Posterior vena cava (tissue), 2 donors: ENCODE results near the gene VDR. TPM values are rescaled to one million over a fixed set of nuclear protein-coding genes. Genes with fewer than 3 reads are reported as not detected.

Source experiments
- DNase-seq: peaks from one replicate; pipeline ENCODE4 v3.0.0-alpha.2; 2020; ENCODE audit warnings: low spot score
- intact Hi-C, 2 donors: fragments of 100-400 bp; cut with DNase I; formaldehyde crosslinking; loops; one replicate each; pipeline versions ENCODE4 v1.14.1 to v1.14.2; 2022 to 2023
- total RNA-seq, 2 donors: library from RNA; stranded (reverse); fragmentation: NEBNext Ultra II Directional; extraction: Animal tissue kit (Norgen Biotek cat#: 25700); gene quantifications; one replicate each; pipeline ENCODE4 v1.2.1, GENCODE V29; 2021
- donor health status: DM: yes; HTN: yes; CAD: no.
- donor health status: DM: yes; HTN: yes; CAD: no.

The VDR gene
- total RNA-seq, 2 donors from 2014 or later, result 9.6 to 10.2 TPM

- intact Hi-C loops, result no loop called here
- DNase-seq, result no peak
These were observed 33.3 kb upstream of the VDR start for GRCh38 chr12:47938093-47938492.

GRCh38 chr12:47935184-47935583 lies 30.4 kb upstream of the VDR start:
- intact Hi-C loops, result no loop called here
- DNase-seq, result peak; percentile 81

GRCh38 chr12:47931187-47931586 lies 26.4 kb upstream of the VDR start:
- intact Hi-C loops, result no loop called here

GRCh38 chr12:47930634-47931033 lies 25.8 kb upstream of the VDR start:
- intact Hi-C loops, result no loop called here
- DNase-seq, result no peak

More at GRCh38 chr12:47931187-47931586, 26.4 kb upstream of the VDR start:
- no peak for DNase-seq

- intact Hi-C loops, result no loop called here
- no peak for DNase-seq
These were observed 22.6 kb upstream of the VDR start for GRCh38 chr12:47927346-47927745.

- DNase-seq, result no peak
- intact Hi-C loops, result no loop called here
These were observed 17.1 kb upstream of the VDR start for GRCh38 chr12:47921907-47922306.

- DNase-seq, result no peak
- intact Hi-C loops, result no loop called here
These were observed 16.1 kb upstream of the VDR start for GRCh38 chr12:47920913-47921312.

GRCh38 chr12:47913081-47913480 lies 8.3 kb upstream of the VDR start:
- intact Hi-C loops, result no loop called here
- DNase-seq, result no peak

- intact Hi-C loops, result no loop called here
These were observed 7.8 kb upstream of the VDR start for GRCh38 chr12:47912556-47912955.

GRCh38 chr12:47910981-47911380 lies 6.2 kb upstream of the VDR start:
- no peak for DNase-seq
- intact Hi-C loops, result no loop called here

More at GRCh38 chr12:47912556-47912955, 7.8 kb upstream of the VDR start:
- no peak for DNase-seq

GRCh38 chr12:47910486-47910885 lies 5.7 kb upstream of the VDR start:
- DNase-seq, result no peak
- intact Hi-C loops, result no loop called here

GRCh38 chr12:47909839-47910465 lies 5.2 kb upstream of the VDR start:
- intact Hi-C loops, result no loop called here
- DNase-seq, result no peak

GRCh38 chr12:47908738-47909137 lies 3.9 kb upstream of the VDR start:
- no peak for DNase-seq
- intact Hi-C loops, result no loop called here

- intact Hi-C loops, result no loop called here
- no peak for DNase-seq
These were observed 3.2 kb upstream of the VDR start for GRCh38 chr12:47907851-47908454.

GRCh38 chr12:47903927-47904712 lies 674 bp downstream of the VDR start:
- intact Hi-C loops, result loop anchor here in 1 of 2 donors (1.0 kb wide), 1 partner anchor 42 kb away; no protein-coding TSS in a partner anchor
- DNase-seq, result peak; percentile 91

- intact Hi-C loops, result no loop called here
- DNase-seq, result no peak
These were observed 1.6 kb downstream of the VDR start for GRCh38 chr12:47903151-47903611.

GRCh38 chr12:47902131-47902639 lies 2.6 kb downstream of the VDR start:
- DNase-seq, result no peak
- intact Hi-C loops, result no loop called here

- no peak for DNase-seq
- intact Hi-C loops, result no loop called here
These were observed 3.1 kb downstream of the VDR start for GRCh38 chr12:47901718-47902093.

- intact Hi-C loops, result no loop called here
- no peak for DNase-seq
These were observed 3.6 kb downstream of the VDR start for GRCh38 chr12:47901063-47901717.
